HG03432 (cell line): Measurements from ENCODE around the gene SPESP1.
"Not testable (repeated sequence)": the region's sequence is repeated elsewhere in the genome, so short reads cannot be mapped to it uniquely, and the experiment has no call there.

Experiments
- ATAC-seq: cut with Tn5 transposase; IDR thresholded peaks from one replicate; pipeline ENCODE4 v1.9.1; 2021; ENCODE audit warnings: mild to moderate bottlenecking, moderate library complexity; ENCODE audit not compliant: unreplicated experiment

The SPESP1 gene

GRCh38 chr15:68962465-68962864 lies 32.1 kb downstream of the SPESP1 start:
- ATAC-seq: no peak

GRCh38 chr15:68963719-68964118 lies 33.4 kb downstream of the SPESP1 start:
- ATAC-seq: not testable (repeated sequence)

DNA sequence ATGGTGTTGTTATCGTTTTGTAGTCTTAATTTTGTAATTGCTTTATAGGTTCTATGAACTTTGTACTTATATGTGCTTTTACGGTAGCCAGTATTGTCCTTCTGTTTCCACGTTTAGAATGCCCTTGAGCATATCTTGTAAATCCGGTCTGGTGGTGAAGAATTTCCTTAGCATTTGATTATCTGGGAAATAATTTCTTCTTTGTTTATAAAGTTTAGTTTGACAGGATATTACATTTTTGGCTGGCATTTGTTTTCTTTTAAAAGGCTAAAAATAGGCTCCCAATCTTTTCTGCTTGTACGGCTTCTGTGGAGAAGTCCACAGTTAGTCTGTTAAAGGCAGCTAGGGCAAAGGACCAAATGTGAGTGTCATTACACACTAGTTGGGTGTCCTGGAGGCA lies 36.7 kb downstream of the SPESP1 start:
- ATAC-seq: no peak

DNA sequence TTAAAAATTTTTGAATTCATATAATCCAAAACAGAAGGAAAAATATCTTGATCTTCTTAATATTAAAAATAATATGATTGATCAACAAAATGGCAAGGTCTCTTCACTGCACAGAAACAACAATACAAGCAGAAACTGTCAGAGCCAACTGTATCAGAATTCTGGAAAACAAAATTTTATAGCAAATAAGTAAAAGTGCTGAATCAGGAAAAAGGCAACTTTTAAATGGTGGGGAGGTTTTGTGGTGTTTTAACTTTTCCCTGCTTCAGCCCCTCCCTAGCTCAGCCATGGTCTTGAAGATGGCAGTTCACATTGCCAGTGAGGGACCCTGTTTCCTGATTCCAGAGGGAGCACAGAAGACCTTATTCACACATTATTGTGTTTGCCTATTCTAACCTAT lies 37.6 kb downstream of the SPESP1 start:
- no peak for ATAC-seq

DNA sequence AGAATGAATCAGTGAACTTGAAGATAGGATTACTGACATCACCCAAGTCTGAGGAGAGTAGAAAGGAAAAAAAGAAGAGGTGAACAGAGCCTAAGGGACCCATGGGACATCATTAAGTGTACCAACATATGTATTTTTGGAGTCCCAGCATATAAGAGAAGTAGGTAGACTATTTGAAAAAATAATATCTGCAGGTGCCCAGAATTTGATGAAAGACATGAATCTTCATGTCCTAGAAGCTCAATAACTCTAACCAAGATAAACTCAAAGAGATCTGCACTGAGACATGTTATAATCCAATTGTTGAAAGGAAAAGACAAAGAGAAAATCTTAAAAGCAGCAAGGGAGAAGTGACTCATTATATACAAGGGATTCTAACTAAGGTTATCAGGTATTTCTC lies 39.0 kb downstream of the SPESP1 start:
- ATAC-seq: no peak

DNA sequence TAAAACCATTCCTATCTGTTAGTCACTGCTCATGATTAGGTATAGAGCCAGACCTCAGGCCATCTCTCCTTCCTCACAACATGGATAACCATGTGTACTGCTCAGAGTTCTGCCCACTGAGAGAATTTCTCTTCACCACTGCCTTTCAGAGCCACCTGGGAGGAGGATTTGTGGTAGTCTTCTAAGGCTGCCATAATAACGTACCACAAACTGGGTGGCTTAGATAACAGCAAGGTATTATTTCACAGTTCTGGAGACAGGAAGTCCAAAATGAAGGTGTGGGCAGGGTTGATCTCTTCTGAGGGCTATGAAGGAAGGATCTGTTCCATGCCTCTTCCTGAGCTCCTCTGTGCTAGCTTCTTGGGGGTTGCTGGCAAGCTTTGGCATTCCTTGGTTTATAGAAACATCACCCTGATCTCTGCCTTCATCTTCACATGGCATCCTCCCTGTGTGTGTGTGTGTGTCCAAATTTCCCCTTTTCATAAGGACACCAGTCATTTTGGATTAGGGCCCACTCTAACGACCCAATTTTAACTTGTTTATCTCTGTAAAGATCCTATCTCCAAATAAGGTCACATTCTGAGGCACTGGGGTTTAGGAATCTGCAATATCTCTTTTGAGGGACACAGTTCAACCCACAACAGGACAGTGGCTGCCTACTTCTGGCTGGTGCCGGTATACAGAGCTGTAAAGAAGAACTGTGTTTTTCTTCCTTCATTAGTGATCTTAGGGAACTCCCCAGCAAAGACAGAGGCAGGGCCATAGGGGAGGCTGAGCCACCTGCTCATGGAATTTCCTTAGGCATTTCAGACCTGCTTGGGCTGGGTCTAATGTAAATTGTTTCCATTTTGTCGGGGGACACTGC lies 42.1 kb downstream of the SPESP1 start:
- no peak for ATAC-seq

DNA sequence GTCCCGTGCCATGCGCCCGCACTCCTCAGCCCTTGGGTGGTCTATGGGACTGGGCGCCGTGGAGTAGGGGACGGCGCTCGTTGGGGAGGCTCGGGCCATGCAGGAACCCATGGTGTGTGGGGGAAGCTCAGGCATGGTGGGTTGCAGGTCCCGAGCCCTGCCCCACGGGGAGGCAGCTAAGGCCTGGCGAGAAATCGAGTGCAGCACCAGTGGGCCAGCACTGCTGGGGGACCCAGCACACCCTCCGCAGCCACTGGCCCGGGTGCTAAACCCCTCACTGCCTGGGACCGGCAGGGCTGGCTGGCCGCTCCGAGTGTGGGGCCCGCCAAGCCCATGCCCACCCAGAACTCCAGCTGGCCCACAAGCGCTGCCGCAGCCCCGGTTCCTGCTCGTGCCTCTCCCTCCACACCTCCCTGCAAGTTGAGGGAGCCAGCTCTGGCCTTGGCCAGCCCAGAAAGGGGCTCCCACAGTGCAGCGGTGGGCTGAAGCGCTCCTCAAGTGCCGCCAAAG lies 45.4 kb downstream of the SPESP1 start:
- ATAC-seq: not testable (repeated sequence)

GRCh38 chr15:68977426-68977825 lies 47.1 kb downstream of the SPESP1 start:
- not testable (repeated sequence) for ATAC-seq

DNA sequence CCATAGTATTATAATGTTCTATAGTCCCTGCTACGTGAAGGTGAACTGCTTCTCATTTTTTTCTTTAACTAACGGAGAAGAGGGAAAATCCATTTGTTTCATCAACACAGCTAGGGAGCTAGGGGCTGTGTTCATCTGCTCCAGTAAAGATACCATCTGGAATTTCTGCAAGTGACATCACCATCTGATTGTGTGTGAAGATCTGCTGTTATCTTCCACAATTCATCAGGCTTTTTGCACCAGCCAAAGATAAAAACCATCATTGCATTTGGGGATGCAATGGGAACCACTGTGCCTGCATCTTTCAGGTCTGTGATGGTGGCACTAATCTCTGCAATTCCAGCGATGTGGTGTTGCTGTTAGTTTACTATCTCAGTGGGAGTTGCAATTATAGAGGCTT lies 48.7 kb downstream of the SPESP1 start:
- no peak for ATAC-seq

DNA sequence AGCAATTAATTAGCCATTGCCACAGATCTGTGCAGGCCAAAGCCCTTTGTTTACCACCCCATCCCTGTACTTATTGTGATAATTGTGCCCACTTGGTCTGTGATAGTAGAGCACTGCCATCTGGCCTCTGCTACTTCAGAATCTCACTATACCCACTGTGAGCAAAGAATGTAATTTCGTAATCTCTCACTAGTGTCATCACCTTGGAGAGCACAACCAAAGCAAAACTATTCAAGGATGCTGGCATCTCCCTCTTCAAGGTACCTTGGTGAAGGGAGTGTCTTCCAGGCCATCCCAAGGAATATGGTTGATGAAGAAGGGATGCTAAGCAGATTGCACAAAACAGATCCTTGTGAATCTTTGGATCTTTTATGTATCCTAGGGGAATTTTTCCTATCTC lies 49.5 kb downstream of the SPESP1 start:
- no peak for ATAC-seq

GRCh38 chr15:68980786-68981185 lies 50.5 kb downstream of the SPESP1 start:
- no peak for ATAC-seq

GRCh38 chr15:68981941-68982340 lies 51.6 kb downstream of the SPESP1 start:
- ATAC-seq: no peak

GRCh38 chr15:68982976-68983563 lies 52.7 kb downstream of the SPESP1 start:
- no peak for ATAC-seq

GRCh38 chr15:68983961-68984481 lies 53.7 kb downstream of the SPESP1 start:
- ATAC-seq: no peak

DNA sequence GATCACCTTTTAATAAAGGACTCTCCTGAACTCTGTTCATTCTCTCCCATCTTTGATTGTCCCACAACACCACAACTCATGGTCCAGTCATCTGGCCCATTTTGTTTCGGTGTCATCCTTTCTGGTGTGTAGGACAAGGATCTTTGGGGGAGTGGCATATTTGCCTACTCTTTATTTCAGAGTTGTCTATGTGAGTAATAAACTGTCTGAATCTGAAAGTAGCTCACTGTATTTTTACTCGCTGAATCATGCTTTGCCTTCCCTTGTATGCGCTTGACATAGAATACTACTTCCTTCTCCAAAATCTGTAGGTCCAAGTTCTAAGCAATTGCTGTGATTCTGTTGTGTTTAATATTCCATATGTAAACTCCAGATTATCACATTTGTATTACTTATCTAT lies 54.3 kb downstream of the SPESP1 start:
- no peak for ATAC-seq

- ATAC-seq: no peak
These were observed 55.1 kb downstream of the SPESP1 start for GRCh38 chr15:68985361-68985891.

- no peak for ATAC-seq
These were observed 56.0 kb downstream of the SPESP1 start for GRCh38 chr15:68986322-68986721.

DNA sequence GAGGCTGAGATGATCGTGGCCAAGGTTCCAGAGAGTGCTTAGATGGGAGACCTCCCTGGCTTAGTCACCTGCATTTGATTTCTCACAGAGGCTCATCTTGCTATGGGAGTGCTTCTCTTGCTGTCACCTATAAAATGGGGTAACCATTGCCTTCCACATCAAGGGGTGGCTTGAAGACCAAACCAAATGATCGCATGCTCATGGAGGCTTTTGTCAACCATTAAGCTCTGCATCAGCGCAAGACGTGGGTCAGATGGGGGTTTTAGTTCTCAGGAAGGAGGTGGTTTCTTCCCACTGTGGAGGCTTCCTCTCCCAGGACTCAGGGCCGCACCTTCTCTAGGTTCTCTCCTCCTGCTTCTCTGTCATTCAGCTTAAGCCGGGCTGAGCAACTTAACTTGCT lies 56.8 kb downstream of the SPESP1 start:
- ATAC-seq: no peak

DNA sequence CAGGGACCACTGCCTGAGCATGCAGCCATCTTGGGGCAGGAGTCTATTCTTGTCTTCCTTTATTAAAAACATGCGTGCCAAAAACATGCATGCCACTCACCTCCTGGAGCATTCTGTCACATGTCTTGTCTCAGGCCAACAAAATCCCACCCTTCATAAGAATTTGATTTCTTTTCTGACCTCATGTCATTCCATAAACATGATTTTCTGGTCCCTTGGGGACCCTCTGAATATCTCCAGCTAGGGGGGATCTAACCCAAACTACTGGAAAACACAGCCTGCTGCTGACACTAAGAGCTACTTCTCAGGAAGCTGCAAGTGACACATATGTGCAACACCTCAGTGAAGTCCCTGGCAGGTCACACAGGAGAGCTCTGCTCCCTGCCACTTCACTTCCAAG lies 57.4 kb downstream of the SPESP1 start:
- no peak for ATAC-seq

DNA sequence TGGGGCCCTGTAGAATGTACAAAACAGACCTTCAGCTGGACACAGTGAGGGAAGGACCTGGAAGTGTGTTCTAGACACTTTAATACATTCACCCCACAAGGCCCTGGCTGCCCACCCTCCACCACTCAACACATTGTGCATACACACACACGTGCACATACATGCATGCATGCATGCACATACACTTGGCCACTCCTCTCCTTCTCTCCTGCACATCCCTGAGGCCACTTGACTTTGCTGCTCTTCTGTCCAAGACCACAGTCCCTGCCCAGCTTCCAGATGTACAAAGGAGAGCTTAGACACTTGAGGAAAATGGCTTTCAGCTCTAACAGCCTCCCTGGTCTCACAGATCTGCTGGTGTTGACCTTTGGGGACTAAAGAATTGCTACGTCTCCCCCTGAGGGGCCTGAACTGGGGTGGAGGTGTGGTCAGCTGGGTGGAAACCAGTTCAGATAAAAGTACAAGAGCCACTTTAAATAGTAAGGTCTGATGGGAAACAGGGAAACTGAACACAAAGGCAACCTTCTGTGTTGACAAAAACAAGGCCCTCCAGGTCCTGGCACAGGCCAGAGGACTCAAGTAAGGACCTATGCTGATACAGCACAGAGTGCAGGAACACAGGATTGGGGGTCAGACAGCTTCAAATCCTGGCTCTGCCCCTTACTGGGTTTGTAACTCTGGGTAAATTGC lies 59.4 kb downstream of the SPESP1 start:
- no peak for ATAC-seq
